NCI-H510A (cell line): ENCODE measurements around the gene CDC25B.
"Not testable (repeated sequence)": the region's sequence is repeated elsewhere in the genome, so short reads cannot be mapped to it uniquely, and the experiment has no call there.

Source experiments
- DNase-seq: peaks from one replicate; lab custom pipeline; 2025; lab: John Stamatoyannopoulos, UW

Gene CDC25B

GRCh38 chr20:3785240-3786125 lies 10.6 kb upstream of the CDC25B start:
- DNase-seq = peak; percentile 47

GRCh38 chr20:3786126-3786484 lies 10.0 kb upstream of the CDC25B start:
- peak; percentile 43 for DNase-seq

- DNase-seq = peak; percentile 87
These were observed 9.3 kb upstream of the CDC25B start, which contains the start of gene CENPB for GRCh38 chr20:3786665-3787323. Gene CENPB (minus strand): TSS chr20:3786740. CDS start chr20:3786483, 257 bp downstream.

GRCh38 chr20:3787324-3788014 lies 8.6 kb upstream of the CDC25B start:
- DNase-seq = no peak

GRCh38 chr20:3788685-3789155 lies 7.4 kb upstream of the CDC25B start:
- DNase-seq = no peak

GRCh38 chr20:3789201-3789600 lies 6.9 kb upstream of the CDC25B start:
- DNase-seq = not testable (repeated sequence)

GRCh38 chr20:3794168-3794567 lies 1.9 kb upstream of the CDC25B start:
- DNase-seq = not testable (repeated sequence)

GRCh38 chr20:3794701-3795420 lies 1.2 kb upstream of the CDC25B start:
- DNase-seq = no peak

GRCh38 chr20:3796477-3797225 lies 541 bp downstream of the CDC25B start:
- no peak for DNase-seq

GRCh38 chr20:3797226-3797545 lies 1.1 kb downstream of the CDC25B start:
- DNase-seq = no peak

GRCh38 chr20:3797592-3798372 lies 1.7 kb downstream of the CDC25B start:
- DNase-seq = peak; percentile 46

GRCh38 chr20:3798373-3798768 lies 2.3 kb downstream of the CDC25B start:
- no peak for DNase-seq

- no peak for DNase-seq
These were observed 2.8 kb downstream of the CDC25B start for GRCh38 chr20:3798908-3799248.

GRCh38 chr20:3800256-3800877 lies 4.3 kb downstream of the CDC25B start:
- no peak for DNase-seq

- DNase-seq = no peak
These were observed 4.8 kb downstream of the CDC25B start for GRCh38 chr20:3800878-3801260.

- no peak for DNase-seq
These were observed 5.2 kb downstream of the CDC25B start for GRCh38 chr20:3801299-3801698.

- DNase-seq = no peak
These were observed 5.7 kb downstream of the CDC25B start for GRCh38 chr20:3801846-3802245.

- no peak for DNase-seq
These were observed 6.6 kb downstream of the CDC25B start for GRCh38 chr20:3802524-3803239.

- DNase-seq = no peak
These were observed 7.2 kb downstream of the CDC25B start for GRCh38 chr20:3803289-3803688.

GRCh38 chr20:3803854-3804253 lies 7.7 kb downstream of the CDC25B start:
- no peak for DNase-seq
